Measurements from ENCODE around the gene CISTR.
A peak's percentile ranks its signal among the peaks of the same experiment; 100 is the strongest.

The CISTR gene

DNA sequence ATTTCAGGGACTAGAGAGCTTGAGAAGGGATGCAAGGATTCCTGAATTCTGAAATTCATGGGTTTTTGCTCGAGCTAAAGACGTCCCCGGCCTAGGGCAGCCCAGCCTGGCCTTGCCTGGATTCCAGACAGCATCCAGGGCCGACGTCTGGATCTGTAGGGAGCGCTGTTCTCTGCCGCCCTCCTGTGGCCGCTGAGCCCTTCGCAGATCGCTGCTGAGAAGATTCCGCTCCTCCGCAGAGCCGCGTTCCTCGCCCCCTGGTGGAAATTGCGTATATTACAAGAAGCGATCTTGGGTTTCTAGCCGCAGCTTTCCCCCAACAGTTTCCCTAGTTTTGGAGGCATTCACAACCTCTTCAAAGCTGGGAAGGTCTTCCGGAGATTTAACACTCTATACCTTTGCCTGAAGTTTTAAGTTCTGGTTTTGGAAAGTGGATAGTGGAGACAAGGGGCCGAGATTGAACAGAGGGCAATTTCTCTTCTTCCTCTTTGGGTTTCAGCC, 5.1 kb downstream of the CISTR start:
- peak; percentile 94 for DNase-seq (ENCODE audit: low read depth)
- no peak for TF ChIP-seq CTCF (IDR thresholded peaks at IDR 0.05; ENCODE audit: low read length, missing control alignments)

GRCh38 chr12:53744751-53745150, 7.0 kb downstream of the CISTR start:
- no peak overlapping the region for H3K4me3 ChIP-seq (replicated peaks; ENCODE audit: low read depth, low read length)
- DNase-seq (ENCODE audit: low read depth), result no peak
- TF ChIP-seq CTCF (IDR thresholded peaks at IDR 0.05; ENCODE audit: low read length, missing control alignments), result no peak

More for the DNA sequence above, 5.1 kb downstream of the CISTR start:
- H3K4me3 ChIP-seq (replicated peaks; ENCODE audit: low read depth, low read length), result no peak overlapping the region

DNA sequence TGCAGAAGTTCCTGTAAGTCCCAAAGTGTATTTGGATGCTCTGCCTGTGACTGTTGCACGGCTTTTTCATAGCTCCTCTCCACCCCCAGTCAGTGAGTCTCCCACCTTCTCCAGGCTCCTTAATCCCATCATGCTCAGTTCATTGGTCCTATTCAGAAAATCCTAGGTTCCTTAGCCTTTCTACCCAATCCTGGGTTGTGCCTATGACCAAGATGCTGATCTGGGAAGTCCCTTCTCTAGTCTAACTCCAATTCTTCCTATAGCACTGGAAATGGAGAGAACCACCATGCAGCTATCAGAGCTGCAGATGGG, 7.7 kb downstream of the CISTR start:
- no peak for TF ChIP-seq CTCF (IDR thresholded peaks at IDR 0.05; ENCODE audit: low read length, missing control alignments)
- no peak overlapping the region for H3K4me3 ChIP-seq (replicated peaks; ENCODE audit: low read depth, low read length)
- no peak for DNase-seq (ENCODE audit: low read depth)

DNA sequence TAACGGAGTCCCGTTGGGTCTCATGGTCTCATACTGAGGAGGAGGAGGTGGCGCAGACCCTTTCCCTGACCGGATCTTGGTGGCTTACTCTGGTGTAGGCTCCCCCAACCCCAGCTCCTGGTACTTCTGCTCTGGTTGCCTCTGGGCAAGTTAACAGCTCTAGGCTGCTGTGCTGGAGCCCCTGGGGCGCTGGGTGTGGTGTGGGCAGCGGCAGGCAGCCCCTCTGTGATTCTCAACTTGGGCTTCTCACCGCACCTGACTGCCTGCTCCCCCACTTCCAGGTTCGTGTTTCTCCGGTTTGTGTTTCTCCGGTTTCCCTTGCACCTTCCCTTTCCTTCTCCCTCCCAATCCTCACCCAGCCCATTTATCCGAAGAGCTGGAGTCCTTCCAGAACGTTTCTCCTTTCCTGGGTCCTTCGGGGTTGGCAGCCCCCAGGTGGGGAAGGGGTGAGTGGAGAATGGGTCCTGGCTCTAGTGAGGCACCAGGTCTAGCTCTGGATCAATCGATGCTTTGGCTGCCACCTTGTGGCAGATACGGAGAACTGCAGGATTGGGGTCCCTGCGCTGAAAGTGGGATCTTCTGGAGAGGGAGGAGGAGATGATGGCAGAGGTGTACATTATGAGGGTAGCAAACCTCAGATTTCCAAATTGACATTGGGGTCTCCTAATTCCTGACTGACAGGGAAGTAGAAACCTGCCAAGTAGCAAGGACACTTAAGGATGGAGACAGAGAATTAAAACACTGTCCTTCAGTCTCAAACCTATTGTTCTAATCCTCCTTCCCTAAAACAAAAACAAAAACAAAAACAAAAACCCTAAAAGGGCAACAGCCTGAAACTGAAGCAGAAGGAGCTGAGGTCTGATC, 8.3 kb downstream of the CISTR start:
- no peak overlapping the region for H3K4me3 ChIP-seq (replicated peaks; ENCODE audit: low read depth, low read length)
- DNase-seq (ENCODE audit: low read depth), result peak; percentile 62
- TF ChIP-seq CTCF (IDR thresholded peaks at IDR 0.05; ENCODE audit: low read length, missing control alignments), result peak; percentile 92

DNA sequence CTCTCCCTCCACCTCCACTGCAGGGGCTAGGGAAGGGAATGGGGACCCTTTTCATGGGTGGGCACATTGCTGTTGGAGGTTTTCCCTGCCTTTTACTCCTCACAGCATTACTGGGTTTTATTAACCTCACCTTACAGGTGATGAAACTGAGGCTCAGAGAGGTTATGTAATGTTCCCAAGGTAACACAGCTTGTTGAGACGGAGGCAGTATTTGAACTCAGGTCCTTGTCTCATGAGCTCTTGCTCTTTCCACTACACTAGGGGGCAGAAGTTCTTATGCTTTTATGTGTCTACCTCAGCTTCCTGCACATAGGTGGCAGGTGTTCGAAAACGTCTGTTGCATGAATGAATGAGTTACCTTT, 11.7 kb downstream of the CISTR start:
- H3K4me3 ChIP-seq (replicated peaks; ENCODE audit: low read depth, low read length), result no peak overlapping the region
- DNase-seq (ENCODE audit: low read depth), result no peak
- no peak for TF ChIP-seq CTCF (IDR thresholded peaks at IDR 0.05; ENCODE audit: low read length, missing control alignments)

DNA sequence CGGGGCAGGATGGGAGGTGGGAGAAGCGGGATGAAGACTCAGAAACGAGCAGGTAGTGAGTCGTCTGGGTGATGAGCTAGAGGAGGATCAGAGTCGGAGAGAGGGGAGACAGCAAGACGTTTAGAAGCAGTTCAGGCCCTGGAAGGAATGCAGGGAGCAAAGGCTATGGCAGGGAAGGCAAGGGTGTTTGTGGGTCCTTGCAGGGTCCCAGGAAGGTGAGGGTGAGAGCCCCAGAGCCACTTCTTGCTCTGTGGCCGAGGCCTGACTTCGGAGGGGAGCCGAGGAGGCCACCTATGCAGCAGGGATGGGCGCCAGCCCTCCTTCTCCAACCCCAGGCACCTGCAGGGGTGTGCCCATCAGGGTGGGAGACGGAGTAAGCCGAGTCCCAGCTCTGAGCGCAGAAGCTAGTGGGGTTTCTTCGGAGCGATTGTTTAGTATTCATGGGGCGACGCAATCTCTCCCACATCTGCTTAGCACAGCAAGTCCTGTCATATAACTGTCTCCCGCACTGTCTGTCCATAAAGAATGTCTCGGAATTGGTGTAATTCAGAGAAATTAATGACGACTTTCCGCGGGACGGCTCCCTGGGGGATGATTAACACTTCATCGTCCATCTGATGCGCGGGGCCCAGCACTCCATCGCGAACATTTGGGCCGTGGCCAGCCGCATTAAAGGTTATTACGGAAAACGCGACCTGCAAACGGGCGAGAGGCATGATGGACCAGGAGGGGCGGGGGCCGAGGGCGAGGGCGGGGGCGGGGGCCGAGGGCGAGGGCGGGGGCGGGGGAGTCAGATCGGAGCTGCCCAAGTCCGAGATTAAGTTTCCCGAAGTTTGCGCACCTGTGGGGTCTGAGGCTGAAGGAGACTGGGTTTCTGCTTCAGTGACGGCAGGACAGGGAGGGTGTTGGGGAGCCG, 12.3 kb downstream of the CISTR start:
- DNase-seq (ENCODE audit: low read depth), result no peak

More for the DNA sequence above, 12.3 kb downstream of the CISTR start:
- no peak for TF ChIP-seq CTCF (IDR thresholded peaks at IDR 0.05; ENCODE audit: low read length, missing control alignments)
- H3K4me3 ChIP-seq (replicated peaks; ENCODE audit: low read depth, low read length), result no peak overlapping the region
